Measurements from ENCODE around the gene HSD11B1. TPM values are rescaled to one million over a fixed set of nuclear protein-coding genes. Genes with fewer than 3 reads are reported as not detected.

Gene HSD11B1
- total RNA-seq, 2 donors from 2014 or later = 0.66 to 3.6 TPM

GRCh38 chr1:209705033-209705598, 470 bp downstream of the HSD11B1 start:
- 85 to 87% methylated on average over 2 of the region's 2 CpGs for WGBS, 2 donors
- Histone ChIP-seq H3K9me3 (no peaks in the 10 kb centered on the region), H3K27ac (no peak overlapping the region), H3K4me1 (no peaks in the 10 kb centered on the region), H3K36me3 (replicated peaks in 1 of 2; ENCODE audit: insufficient read depth in 1 of 2, low read depth in 2 of 2) (no peaks in the 10 kb centered on the region), H3K27me3 (no peaks in the 10 kb centered on the region), H3K4me3 (no peak overlapping the region)
- DNase-seq (no peak), ATAC-seq (peak; percentile 33)
- TF ChIP-seq CTCF (IDR thresholded peaks at IDR 0.05) (no peak), POLR2A (IDR thresholded peaks at IDR 0.05) (no peak)
- intact Hi-C loops (cut with DNase I) = no loop called here

- WGBS, 2 donors = 87 to 97% methylated on average over 3 of the region's 3 CpGs
- no peak for ATAC-seq
- Histone ChIP-seq H3K9me3 (no peaks in the 10 kb centered on the region), H3K27ac (no peak overlapping the region), H3K4me3 (no peak overlapping the region), H3K36me3 (replicated peaks in 1 of 2; ENCODE audit: insufficient read depth in 1 of 2, low read depth in 2 of 2) (no peaks in the 10 kb centered on the region), H3K4me1 (no peaks in the 10 kb centered on the region), H3K27me3 (no peaks in the 10 kb centered on the region)
- intact Hi-C loops (cut with DNase I) = no loop called here
- no peak for DNase-seq
- TF ChIP-seq CTCF (IDR thresholded peaks at IDR 0.05) = no peak
- TF ChIP-seq POLR2A (IDR thresholded peaks at IDR 0.05) = no peak
Observed at GRCh38 chr1:209706622-209707021, 2.0 kb downstream of the HSD11B1 start.

- H3K4me3 ChIP-seq = no peak overlapping the region
- 79 to 81% methylated on average over 1 of the region's 1 CpG for WGBS, 2 donors
- no peaks in the 10 kb centered on the region for H3K9me3 ChIP-seq
Observed at GRCh38 chr1:209707308-209707707, 2.7 kb downstream of the HSD11B1 start.

GRCh38 chr1:209708297-209708696, 3.7 kb downstream of the HSD11B1 start:
- Histone ChIP-seq H3K9me3 (no peaks in the 10 kb centered on the region), H3K27me3 (no peaks in the 10 kb centered on the region), H3K36me3 (replicated peaks in 1 of 2; ENCODE audit: insufficient read depth in 1 of 2, low read depth in 2 of 2) (no peaks in the 10 kb centered on the region), H3K4me1 (no peaks in the 10 kb centered on the region), H3K27ac (no peak overlapping the region), H3K4me3 (no peak overlapping the region)
- WGBS, 2 donors = 61 to 63% methylated on average over 4 of the region's 4 CpGs
- ATAC-seq (no peak), DNase-seq (no peak)
- TF ChIP-seq POLR2A (IDR thresholded peaks at IDR 0.05) = no peak
- TF ChIP-seq CTCF (IDR thresholded peaks at IDR 0.05) = no peak
- intact Hi-C loops (cut with DNase I) = no loop called here

More at GRCh38 chr1:209707308-209707707, 2.7 kb downstream of the HSD11B1 start:
- Histone ChIP-seq H3K36me3 (replicated peaks in 1 of 2; ENCODE audit: insufficient read depth in 1 of 2, low read depth in 2 of 2) (no peaks in the 10 kb centered on the region), H3K4me1 (no peaks in the 10 kb centered on the region), H3K27ac (no peak overlapping the region), H3K27me3 (no peaks in the 10 kb centered on the region)
- ATAC-seq (no peak), DNase-seq (no peak)
- TF ChIP-seq POLR2A (IDR thresholded peaks at IDR 0.05) = no peak
- TF ChIP-seq CTCF (IDR thresholded peaks at IDR 0.05) = no peak
- intact Hi-C loops (cut with DNase I) = no loop called here

- no peaks in the 10 kb centered on the region for H3K36me3 ChIP-seq (replicated peaks in 1 of 2; ENCODE audit: insufficient read depth in 1 of 2, low read depth in 2 of 2)
- no peak overlapping the region for H3K27ac ChIP-seq
- TF ChIP-seq CTCF (IDR thresholded peaks at IDR 0.05) = no peak
- TF ChIP-seq POLR2A (IDR thresholded peaks at IDR 0.05) = no peak
- no peaks in the 10 kb centered on the region for H3K27me3 ChIP-seq
- intact Hi-C loops (cut with DNase I) = no loop called here
- ATAC-seq = no peak
- DNase-seq = no peak
- WGBS, 2 donors = 62 to 73% methylated on average over 2 of the region's 2 CpGs
- H3K9me3 ChIP-seq = no peaks in the 10 kb centered on the region
- H3K4me1 ChIP-seq = no peaks in the 10 kb centered on the region
- H3K4me3 ChIP-seq = no peak overlapping the region
Observed at GRCh38 chr1:209710093-209710492, 5.4 kb downstream of the HSD11B1 start.

Data from body of pancreas (tissue), 4 donors.